Endothelial cell of umbilical vein (primary cell): ENCODE results near the gene KLRG1. TPM values are rescaled to one million over a fixed set of nuclear protein-coding genes. Genes with fewer than 3 reads are reported as not detected.

Experiments used
- BruUV-seq: library from RNA; stranded (reverse); fragments of 400-500 nt; replicated peaks from 2 replicates; lab custom pipeline; 2021; lab: Mats Ljungman, UMichigan
- CTCF ChIA-PET: fragments of 300-600, 350-600 bp; sonication (Branson Sonifier 250); formaldehyde crosslinking; loops from one replicate; lab custom pipeline; 2021; ENCODE audit warnings: antibody characterized with exemption, inconsistent platforms; lab: Charles Lee
- POLR2A ChIA-PET: fragments of 300-600, 350-600 bp; sonication (Branson Sonifier 250); formaldehyde crosslinking; loops from one replicate; lab custom pipeline; 2021; ENCODE audit warnings: antibody characterized with exemption, inconsistent platforms; lab: Charles Lee
- DNase-seq: peaks from one replicate; pipeline ENCODE4 v3.0.0-alpha.2; 2011; ENCODE audit warnings: low read depth, low spot score
- FAIRE-seq: peaks from 2 replicates; lab custom pipeline; 2011; peaks lifted over from hg19 to GRCh38; lab: Jason Lieb, UNC
- H2AFZ ChIP-seq: 2 replicates; pipeline ENCODE4 v1.6.0; 2012; ENCODE audit warnings: low read depth, low read length, control low read depth, inconsistent platforms
- H3K27ac ChIP-seq: 2 replicates; pipeline ENCODE4 v1.5.1; 2011; ENCODE audit warnings: low read depth, mild to moderate bottlenecking, control low read depth, low read length, moderate library complexity; ENCODE audit not compliant: insufficient read depth
- H3K27me3 ChIP-seq, 2 experiments: 2 replicates each; pipeline versions ENCODE4 v1.6.0 to v1.6.1; 2011; ENCODE audit warnings: low read length in 2 of 2, mixed read lengths in 1 of 2; ENCODE audit not compliant: control insufficient read depth in 2 of 2, insufficient read depth in 2 of 2
- H3K36me3 ChIP-seq, 2 experiments: 2 replicates in 1 of 2; 3 replicates in 1 of 2; pipeline ENCODE4 v1.5.1; 2011; ENCODE audit warnings: low read length in 2 of 2, mild to moderate bottlenecking in 1 of 2, moderate library complexity in 1 of 2; ENCODE audit not compliant: control insufficient read depth in 2 of 2, insufficient read depth in 2 of 2; ENCODE audit errors: extremely low read depth in 1 of 2
- H3K4me1 ChIP-seq: 3 replicates; pipeline ENCODE4 v1.5.1; 2011; ENCODE audit warnings: mild to moderate bottlenecking, low read length; ENCODE audit not compliant: control insufficient read depth, insufficient read depth; ENCODE audit errors: extremely low read depth
- H3K4me2 ChIP-seq: 2 replicates; pipeline ENCODE4 v1.6.1; 2011; ENCODE audit warnings: low read length, control low read depth, mixed read lengths; ENCODE audit not compliant: insufficient read depth
- H3K4me3 ChIP-seq, 3 experiments: fragments of 200-600 bp in 1 of 3; sonication (generic), shearing (Covaris generic) in 1 of 3; replicated peaks in 1 of 3; 2 replicates each; pipeline ENCODE4 v1.5.1; 2011 to 2016; ENCODE audit warnings: control low read depth in 3 of 3, low read length in 3 of 3, mild to moderate bottlenecking in 2 of 3, inconsistent platforms in 1 of 3, low read depth in 1 of 3, moderate library complexity in 1 of 3; ENCODE audit not compliant: insufficient read depth in 1 of 3
- H3K79me2 ChIP-seq: 2 replicates; pipeline ENCODE4 v1.6.0; 2012; ENCODE audit warnings: low read length, inconsistent platforms; ENCODE audit not compliant: control insufficient read depth, insufficient read depth
- H3K9ac ChIP-seq: replicated peaks from 2 replicates; pipeline ENCODE3; 2011; ENCODE audit warnings: low read length, control low read depth; ENCODE audit not compliant: insufficient read depth; ENCODE audit errors: extremely low read depth
- H3K9me1 ChIP-seq: replicated peaks from 3 replicates; pipeline ENCODE4 v1.6.0; 2011; ENCODE audit warnings: mild to moderate bottlenecking, low read length; ENCODE audit not compliant: control insufficient read depth, insufficient read depth; ENCODE audit errors: extremely low read depth
- H3K9me3 ChIP-seq: replicated peaks from 2 replicates; pipeline ENCODE4 v1.5.1; 2012; ENCODE audit warnings: low read length, inconsistent platforms; ENCODE audit not compliant: control insufficient read depth, insufficient read depth
- H4K20me1 ChIP-seq: replicated peaks from 2 replicates; pipeline ENCODE3; 2011; ENCODE audit warnings: mild to moderate bottlenecking, low read length; ENCODE audit not compliant: control insufficient read depth, insufficient read depth; ENCODE audit errors: extremely low read depth
- FOS ChIP-seq: IDR thresholded peaks from 2 replicates; pipeline ENCODE4 v1.6.1; 2011; ENCODE audit warnings: mild to moderate bottlenecking, low read length, moderate library complexity, borderline replicate concordance; ENCODE audit not compliant: insufficient read depth
- GATA2 ChIP-seq: IDR thresholded peaks from 2 replicates; pipeline ENCODE4 v1.7.0; 2011; ENCODE audit warnings: low read depth, mild to moderate bottlenecking, moderate library complexity, mixed read lengths, low read length; ENCODE audit not compliant: insufficient read length, insufficient read depth
- JUN ChIP-seq: IDR thresholded peaks from 2 replicates; pipeline ENCODE4 v1.6.1; 2011; ENCODE audit warnings: borderline replicate concordance, low read depth; ENCODE audit not compliant: insufficient read length, insufficient read depth
- MYC ChIP-seq: IDR thresholded peaks from one replicate; pipeline ENCODE4 v1.6.1; 2011; ENCODE audit warnings: mild to moderate bottlenecking, low read depth, low read length
- dilution Hi-C: fragments of 300-500 bp; cut with MboI; formaldehyde crosslinking; loops from one replicate; pipeline ENCODE4 v1.15.0; 2019; ENCODE audit warnings: low sequenced_read_pairs; ENCODE audit not compliant: extremely low pct_ligation_motif_present
- intact Hi-C: fragments of 100-400 bp; cut with micrococcal nuclease; formaldehyde crosslinking; loops from one replicate; pipeline ENCODE4 v1.10.0; 2022
- polyA plus RNA-seq, 4 experiments: library from polyadenylated mRNA; depleted of rRNA in 3 of 4; stranded (reverse) in 3 of 4; unstranded in 1 of 4; fragments of >200 nt; gene quantifications; 2 replicates each; pipeline versions ENCODE4 v1.2.1 to v1.2.3, GENCODE V29; 2011 to 2012; ENCODE audit warnings: missing spikeins in 1 of 4
- total RNA-seq: library from RNA; stranded (reverse); gene quantifications from 2 replicates; pipeline ENCODE4 v1.2.3, GENCODE V29; 2021
- TF ChIP-seq, protein P1 (sequence below), 2 donors: IDR thresholded peaks; 1 replicate in 1 of 2; 2 replicates in 1 of 2; pipeline ENCODE4 v1.5.1; 2011; ENCODE audit warnings: low read length in 2 of 2, mild to moderate bottlenecking in 2 of 2, moderate library complexity in 2 of 2, control low read depth in 1 of 2, inconsistent platforms in 1 of 2, low read depth in 1 of 2; ENCODE audit not compliant: insufficient read depth in 1 of 2; ENCODE audit errors: extremely low read depth in 1 of 2
- TF ChIP-seq, protein P2 (sequence below): IDR thresholded peaks from 2 replicates; pipeline ENCODE4 v1.6.1; 2011; ENCODE audit not compliant: insufficient read depth, insufficient read length

Gene KLRG1
- total and polyA plus RNA-seq, 2 donors (not counting 3 experiments of a cell fraction or from before 2014, with no cell fraction given) = 4.4 to 15.9 TPM

DNA sequence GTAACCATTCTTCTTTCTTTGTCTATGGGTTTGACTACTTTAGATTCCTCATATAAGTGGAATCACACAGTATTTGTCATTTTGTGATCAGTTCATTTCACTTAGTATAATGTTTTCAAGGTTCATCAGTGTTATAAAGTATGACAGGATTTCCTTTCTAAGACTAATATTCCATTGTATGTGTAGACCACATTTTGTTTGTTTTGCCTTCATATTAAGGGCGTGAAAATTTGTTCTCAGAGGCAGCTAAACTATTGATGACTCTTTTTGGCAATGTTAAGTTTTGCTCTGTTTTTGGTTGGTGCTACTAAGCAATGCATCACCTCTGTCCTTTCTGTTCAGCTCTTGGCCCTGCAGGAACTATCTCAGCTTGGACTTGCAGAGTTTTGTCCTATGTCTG, 1.7 kb upstream of the KLRG1 start:
- POLR2A ChIA-PET = no interaction called here
- H3K36me3 ChIP-seq = no peaks in the 10 kb centered on the region
- intact Hi-C loops (no loop called here), dilution Hi-C loops (no loop called here)
- H4K20me1 ChIP-seq = peaks cover 2% of the 10 kb centered on the region
- H3K4me3 ChIP-seq = no peak overlapping the region
- H3K4me1 ChIP-seq = peaks cover 39% of the 10 kb centered on the region
- no peaks in the 10 kb centered on the region for H3K79me2 ChIP-seq
- DNase-seq (peak; percentile 57), FAIRE-seq (peak; percentile 15)
- no peaks in the 10 kb centered on the region for H3K27me3 ChIP-seq
- H3K9ac ChIP-seq = no peak overlapping the region
- no peak overlapping the region for H3K27ac ChIP-seq
- H3K4me2 ChIP-seq = no peak overlapping the region
- H2AFZ ChIP-seq = no peak overlapping the region
- no peaks in the 10 kb centered on the region for H3K9me3 ChIP-seq
- BruUV-seq = no TSS peak
- CTCF ChIA-PET = interaction anchor here (1.0 kb wide), 1 partner anchor 74 kb away, joined by 3 read pairs; the partner anchor contains the start of gene PHC1
- TF ChIP-seq MYC = no peak
- TF ChIP-seq, protein P1, sequence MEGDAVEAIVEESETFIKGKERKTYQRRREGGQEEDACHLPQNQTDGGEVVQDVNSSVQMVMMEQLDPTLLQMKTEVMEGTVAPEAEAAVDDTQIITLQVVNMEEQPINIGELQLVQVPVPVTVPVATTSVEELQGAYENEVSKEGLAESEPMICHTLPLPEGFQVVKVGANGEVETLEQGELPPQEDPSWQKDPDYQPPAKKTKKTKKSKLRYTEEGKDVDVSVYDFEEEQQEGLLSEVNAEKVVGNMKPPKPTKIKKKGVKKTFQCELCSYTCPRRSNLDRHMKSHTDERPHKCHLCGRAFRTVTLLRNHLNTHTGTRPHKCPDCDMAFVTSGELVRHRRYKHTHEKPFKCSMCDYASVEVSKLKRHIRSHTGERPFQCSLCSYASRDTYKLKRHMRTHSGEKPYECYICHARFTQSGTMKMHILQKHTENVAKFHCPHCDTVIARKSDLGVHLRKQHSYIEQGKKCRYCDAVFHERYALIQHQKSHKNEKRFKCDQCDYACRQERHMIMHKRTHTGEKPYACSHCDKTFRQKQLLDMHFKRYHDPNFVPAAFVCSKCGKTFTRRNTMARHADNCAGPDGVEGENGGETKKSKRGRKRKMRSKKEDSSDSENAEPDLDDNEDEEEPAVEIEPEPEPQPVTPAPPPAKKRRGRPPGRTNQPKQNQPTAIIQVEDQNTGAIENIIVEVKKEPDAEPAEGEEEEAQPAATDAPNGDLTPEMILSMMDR (IDR thresholded peaks at IDR 0.05; ENCODE audit: extremely low read depth in 1 of 2, insufficient read depth in 1 of 2, low read depth in 1 of 2, low read length in 2 of 2) = no peak
- H3K9me1 ChIP-seq = no peaks in the 10 kb centered on the region

DNA sequence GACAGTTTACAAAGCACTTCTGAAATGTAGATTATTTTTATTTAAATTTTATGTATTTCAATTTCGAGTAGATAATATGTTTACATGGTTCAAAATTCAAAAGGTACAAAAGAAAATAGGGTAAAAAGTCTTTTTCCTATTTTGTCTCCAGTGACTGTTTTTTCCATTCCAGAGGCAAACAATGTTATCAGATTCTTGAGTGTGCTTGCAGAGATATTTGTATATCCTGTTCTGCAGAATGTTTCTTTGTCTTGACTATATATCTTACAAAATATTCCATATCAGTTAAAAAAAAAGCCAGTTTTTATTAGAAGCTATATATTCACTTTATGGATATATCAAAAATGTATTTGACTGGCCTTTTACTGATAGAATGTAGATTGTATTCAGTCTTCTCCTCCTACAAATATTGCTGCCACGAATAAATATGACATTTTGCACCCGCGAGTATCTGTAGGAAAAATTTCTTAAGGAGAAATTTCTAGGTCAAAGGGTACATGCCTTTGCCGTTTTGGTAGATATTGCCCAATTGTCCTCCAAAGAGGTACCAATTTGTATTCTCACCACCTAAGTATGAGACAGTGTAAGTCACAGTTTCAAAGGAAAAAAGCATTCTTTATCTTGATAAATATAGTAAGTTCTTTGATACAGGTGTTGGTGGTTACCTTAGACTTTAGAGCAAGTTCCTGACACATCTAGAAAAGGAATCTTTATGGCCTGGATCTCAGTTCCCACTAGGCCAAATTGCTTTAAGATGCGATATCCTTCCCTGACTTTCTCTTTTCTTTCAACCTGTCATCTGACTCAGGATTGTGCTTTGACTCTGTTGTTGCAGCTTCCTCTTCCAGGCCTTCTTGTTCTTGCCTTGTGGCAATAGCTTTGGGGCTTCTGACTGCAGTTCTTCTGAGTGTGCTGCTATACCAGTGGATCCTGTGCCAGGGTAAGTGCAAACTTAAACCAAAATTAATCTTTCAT, 2.3 kb downstream of the KLRG1 start:
- H3K9ac ChIP-seq = peak overlapping the region; percentile 4
- peak overlapping the region; percentile 60 for H3K4me2 ChIP-seq
- DNase-seq (peak; percentile 61), FAIRE-seq (no peak)
- no peak overlapping the region for H3K4me3 ChIP-seq
- no peaks in the 10 kb centered on the region for H3K9me1 ChIP-seq
- H3K79me2 ChIP-seq = no peaks in the 10 kb centered on the region
- H3K27me3 ChIP-seq = no peaks in the 10 kb centered on the region
- H3K9me3 ChIP-seq = no peaks in the 10 kb centered on the region
- peak overlapping the region; percentile 48 for H2AFZ ChIP-seq
- H4K20me1 ChIP-seq = no peaks in the 10 kb centered on the region
- ChIA-PET POLR2A (no interaction called here), CTCF (interaction anchor here (0.7 to 0.9 kb wide), 3 partner anchors 9 to 335 kb away, joined by 3 read pairs; no protein-coding TSS in a partner anchor)
- dilution Hi-C loops (no loop called here), intact Hi-C loops (loop anchor here (1.0 kb wide), 1 partner anchor 41 kb away; no protein-coding TSS in a partner anchor)
- no peak for TF ChIP-seq JUN
- TF ChIP-seq, protein P1 (IDR thresholded peaks at IDR 0.05; ENCODE audit: extremely low read depth in 1 of 2, insufficient read depth in 1 of 2, low read depth in 1 of 2, low read length in 2 of 2) = no peak
- no peak for TF ChIP-seq GATA2
- no peak for TF ChIP-seq FOS
- TF ChIP-seq, protein P2, sequence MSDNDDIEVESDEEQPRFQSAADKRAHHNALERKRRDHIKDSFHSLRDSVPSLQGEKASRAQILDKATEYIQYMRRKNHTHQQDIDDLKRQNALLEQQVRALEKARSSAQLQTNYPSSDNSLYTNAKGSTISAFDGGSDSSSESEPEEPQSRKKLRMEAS = no peak
- no peak overlapping the region for H3K27ac ChIP-seq
- no TSS peak for BruUV-seq
- peaks cover 55% of the 10 kb centered on the region for H3K4me1 ChIP-seq
- H3K36me3 ChIP-seq = no peaks in the 10 kb centered on the region
